Stomach (tissue), 4 donors: ENCODE results near the gene ATP8A2.

Experiments
- CTCF ChIP-seq, 7 experiments: fragments of 450-650 bp in 4 of 7; fragments of 200-600 bp in 3 of 7; sonication (generic) in 3 of 7; IDR thresholded peaks; one replicate each; pipeline ENCODE4 v1.5.1; 2016 to 2019; ENCODE audit warnings: antibody characterized with exemption in 7 of 7, control low read depth in 2 of 7, mild to moderate bottlenecking in 1 of 7
- EP300 ChIP-seq: sonication (generic); formaldehyde crosslinking; IDR thresholded peaks from one replicate; pipeline ENCODE4 v1.6.1; 2017; ENCODE audit warnings: antibody characterized with exemption
- POLR2A ChIP-seq, 4 donors: fragments of 450-650 bp; IDR thresholded peaks; one replicate each; pipeline ENCODE4 v1.6.1; 2016; ENCODE audit warnings: antibody characterized with exemption in 4 of 4, control low read depth in 2 of 4, mild to moderate bottlenecking in 1 of 4, moderate library complexity in 1 of 4

- TF ChIP-seq CTCF (IDR thresholded peaks at IDR 0.05) (no peak), POLR2A (IDR thresholded peaks at IDR 0.05) (no peak), EP300 (no peak)
These were observed 38.2 kb downstream of the ATP8A2 start for GRCh38 chr13:25409938-25410337.
